HEK293 (cell line): ENCODE measurements around the gene VSTM2B.

ENCODE experiments used
- CTCF ChIA-PET: fragments of 350-600 bp; formaldehyde crosslinking; extraction: SDS; loops from one replicate; lab custom pipeline; 2021; ENCODE audit warnings: antibody characterized with exemption; lab: Yijun Ruan, JAX
- POLR2A ChIA-PET: fragments of 300-600 bp; formaldehyde crosslinking; extraction: SDS; loops from one replicate; lab custom pipeline; 2020; ENCODE audit warnings: antibody characterized with exemption, inconsistent platforms; lab: Yijun Ruan, JAX
- H3K27ac ChIP-seq: fragments of 200-500 bp; sonication (Bioruptor generic); 2 replicates; pipeline ENCODE4 v1.5.1; 2014; ENCODE audit warnings: low read depth, low read length, control low read depth, inconsistent platforms; ENCODE audit errors: extremely low read depth
- H3K36me3 ChIP-seq, 2 experiments: fragments of 200-500 bp in 1 of 2; sonication (Bioruptor generic) in 1 of 2; 1 replicate in 1 of 2; 2 replicates in 1 of 2; pipeline ENCODE4 v1.5.1; 2014 to 2017; ENCODE audit warnings: inconsistent platforms in 2 of 2, low read length in 2 of 2; ENCODE audit not compliant: control insufficient read depth in 2 of 2, insufficient read depth in 1 of 2
- H3K4me1 ChIP-seq: fragments of 200-500 bp; sonication (Bioruptor generic); 2 replicates; pipeline ENCODE4 v1.5.1; 2014; ENCODE audit warnings: mild to moderate bottlenecking, low read length, inconsistent platforms; ENCODE audit not compliant: control insufficient read depth, insufficient read depth
- H3K4me3 ChIP-seq: 2 replicates; pipeline ENCODE4 v1.5.1; 2011; ENCODE audit warnings: low read depth, mild to moderate bottlenecking, control low read depth, low read length, moderate library complexity
- H3K9me3 ChIP-seq: fragments of 200-500 bp; sonication (Bioruptor generic); 2 replicates; pipeline ENCODE4 v1.5.1; 2014; ENCODE audit warnings: low read depth, low read length, inconsistent platforms; ENCODE audit not compliant: control insufficient read depth, insufficient read depth
- BCL6B ChIP-seq: fragments of 450-650 bp; formaldehyde crosslinking; IDR thresholded peaks from 2 replicates; pipeline ENCODE4 v1.5.1; 2017; ENCODE audit warnings: missing biosample characterization, missing genetic modification characterization
- ELK4 ChIP-seq: IDR thresholded peaks from 2 replicates; pipeline ENCODE4 v1.6.1; 2011; ENCODE audit warnings: mild to moderate bottlenecking, low read depth, low read length, borderline replicate concordance
- GLI2 ChIP-seq: fragments of 450-650 bp; formaldehyde crosslinking; IDR thresholded peaks from 2 replicates; pipeline ENCODE4; 2017; ENCODE audit warnings: missing biosample characterization, missing genetic modification characterization, low read depth, borderline replicate concordance
- KLF8 ChIP-seq: fragments of 450-650 bp; formaldehyde crosslinking; IDR thresholded peaks from 2 replicates; pipeline ENCODE4 v1.5.1; 2016; ENCODE audit warnings: missing biosample characterization, missing genetic modification characterization
- MEIS1 ChIP-seq: sonication (generic); formaldehyde crosslinking; IDR thresholded peaks from 2 replicates; pipeline ENCODE4 v1.8.1; 2022; ENCODE audit warnings: missing genetic modification reagents, mild to moderate bottlenecking, borderline replicate concordance
- SP3 ChIP-seq: fragments of 450-650 bp; formaldehyde crosslinking; IDR thresholded peaks from 2 replicates; pipeline ENCODE4 v1.5.1; 2016; ENCODE audit warnings: missing biosample characterization, missing genetic modification characterization
- ZBTB26 ChIP-seq: fragments of 450-650 bp; formaldehyde crosslinking; optimal IDR thresholded peaks from 2 replicates; pipeline ENCODE3; 2016; ENCODE audit warnings: missing biosample characterization, mild to moderate bottlenecking, missing genetic modification characterization
- ZBTB8A ChIP-seq: fragments of 450-650 bp; formaldehyde crosslinking; IDR thresholded peaks from 2 replicates; pipeline ENCODE4 v1.5.1; 2016; ENCODE audit warnings: missing biosample characterization, missing genetic modification characterization
- ZFP69B ChIP-seq: fragments of 450-650 bp; formaldehyde crosslinking; IDR thresholded peaks from 2 replicates; pipeline ENCODE4 v1.5.1; 2016; ENCODE audit warnings: missing biosample characterization, missing genetic modification characterization
- ZNF121 ChIP-seq: fragments of 450-650 bp; formaldehyde crosslinking; IDR thresholded peaks from 2 replicates; pipeline ENCODE4 v1.5.1; 2016; ENCODE audit warnings: missing biosample characterization, missing genetic modification characterization
- ZNF155 ChIP-seq: fragments of 450-650 bp; formaldehyde crosslinking; IDR thresholded peaks from 2 replicates; pipeline ENCODE4 v1.5.1; 2016; ENCODE audit warnings: missing biosample characterization, missing genetic modification characterization
- ZNF292 ChIP-seq: fragments of 450-650 bp; formaldehyde crosslinking; IDR thresholded peaks from 2 replicates; pipeline ENCODE4 v1.5.1; 2016; ENCODE audit warnings: low read depth, missing biosample characterization, missing genetic modification characterization, borderline replicate concordance
- ZNF48 ChIP-seq: fragments of 450-650 bp; formaldehyde crosslinking; IDR thresholded peaks from 2 replicates; pipeline ENCODE4 v1.5.1; 2016; ENCODE audit warnings: missing biosample characterization, missing genetic modification characterization
- ZNF488 ChIP-seq: fragments of 450-650 bp; formaldehyde crosslinking; IDR thresholded peaks from 2 replicates; pipeline ENCODE4 v1.5.1; 2016; ENCODE audit warnings: missing biosample characterization, missing genetic modification characterization
- ZNF530 ChIP-seq: fragments of 450-650 bp; formaldehyde crosslinking; IDR thresholded peaks from 2 replicates; pipeline ENCODE4 v1.5.1; 2016; ENCODE audit warnings: low read depth, missing biosample characterization, missing genetic modification characterization
- ZNF600 ChIP-seq: fragments of 450-650 bp; formaldehyde crosslinking; IDR thresholded peaks from 2 replicates; pipeline ENCODE4 v1.5.1; 2016; ENCODE audit warnings: missing biosample characterization, missing genetic modification characterization
- ZNF660 ChIP-seq: fragments of 450-650 bp; IDR thresholded peaks from 2 replicates; pipeline ENCODE4 v1.5.1; 2018; ENCODE audit warnings: missing biosample characterization, mild to moderate bottlenecking, missing genetic modification characterization
- ZNF792 ChIP-seq: fragments of 450-650 bp; formaldehyde crosslinking; IDR thresholded peaks from 2 replicates; pipeline ENCODE4 v1.5.1; 2016; ENCODE audit warnings: missing biosample characterization, missing genetic modification characterization
- TF ChIP-seq, protein P1 (sequence below): fragments of 450-650 bp; formaldehyde crosslinking; IDR thresholded peaks from 2 replicates; pipeline ENCODE4 v1.5.1; 2017; ENCODE audit warnings: missing biosample characterization, missing genetic modification characterization
- TF ChIP-seq, protein P2 (sequence below): fragments of 450-650 bp; formaldehyde crosslinking; IDR thresholded peaks from 2 replicates; pipeline ENCODE4; 2016; ENCODE audit warnings: missing biosample characterization, missing genetic modification characterization
- TF ChIP-seq, protein P3 (sequence below): fragments of 450-650 bp; IDR thresholded peaks from 2 replicates; pipeline ENCODE4 v1.5.1; 2018; ENCODE audit warnings: missing biosample characterization, missing genetic modification characterization
- TF ChIP-seq, protein P4 (sequence below): fragments of 450-650 bp; formaldehyde crosslinking; IDR thresholded peaks from 2 replicates; pipeline ENCODE4 v1.5.1; 2016; ENCODE audit warnings: missing biosample characterization, missing genetic modification characterization, borderline replicate concordance

Gene VSTM2B

GRCh38 chr19:29525901-29526729 is at the start of gene VSTM2B (continued):
- TF ChIP-seq, protein P1, sequence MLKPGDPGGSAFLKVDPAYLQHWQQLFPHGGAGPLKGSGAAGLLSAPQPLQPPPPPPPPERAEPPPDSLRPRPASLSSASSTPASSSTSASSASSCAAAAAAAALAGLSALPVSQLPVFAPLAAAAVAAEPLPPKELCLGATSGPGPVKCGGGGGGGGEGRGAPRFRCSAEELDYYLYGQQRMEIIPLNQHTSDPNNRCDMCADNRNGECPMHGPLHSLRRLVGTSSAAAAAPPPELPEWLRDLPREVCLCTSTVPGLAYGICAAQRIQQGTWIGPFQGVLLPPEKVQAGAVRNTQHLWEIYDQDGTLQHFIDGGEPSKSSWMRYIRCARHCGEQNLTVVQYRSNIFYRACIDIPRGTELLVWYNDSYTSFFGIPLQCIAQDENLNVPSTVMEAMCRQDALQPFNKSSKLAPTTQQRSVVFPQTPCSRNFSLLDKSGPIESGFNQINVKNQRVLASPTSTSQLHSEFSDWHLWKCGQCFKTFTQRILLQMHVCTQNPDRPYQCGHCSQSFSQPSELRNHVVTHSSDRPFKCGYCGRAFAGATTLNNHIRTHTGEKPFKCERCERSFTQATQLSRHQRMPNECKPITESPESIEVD (tag by site-specific recombination): no peak
- TF ChIP-seq ZBTB26 (tag by site-specific recombination) (peak; percentile 6), ZNF121 (tag by site-specific recombination) (no peak), SP3 (tag by site-specific recombination) (no peak; the same call in 1 of the 2 replicates), ZFP69B (tag by site-specific recombination) (peak; percentile 44; the same call in 1 of the 2 replicates)
- TF ChIP-seq, protein P2, sequence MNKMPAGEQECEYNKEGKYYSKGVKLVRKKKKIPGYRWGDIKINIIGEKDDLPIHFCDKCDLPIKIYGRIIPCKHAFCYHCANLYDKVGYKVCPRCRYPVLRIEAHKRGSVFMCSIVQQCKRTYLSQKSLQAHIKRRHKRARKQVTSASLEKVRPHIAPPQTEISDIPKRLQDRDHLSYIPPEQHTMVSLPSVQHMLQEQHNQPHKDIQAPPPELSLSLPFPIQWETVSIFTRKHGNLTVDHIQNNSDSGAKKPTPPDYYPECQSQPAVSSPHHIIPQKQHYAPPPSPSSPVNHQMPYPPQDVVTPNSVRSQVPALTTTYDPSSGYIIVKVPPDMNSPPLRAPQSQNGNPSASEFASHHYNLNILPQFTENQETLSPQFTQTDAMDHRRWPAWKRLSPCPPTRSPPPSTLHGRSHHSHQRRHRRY (tag by site-specific recombination): no peak

- Histone ChIP-seq H3K4me3 (no peak overlapping the region), H3K27ac (no peak overlapping the region), H3K4me1 (peaks cover 4% of the 10 kb centered on the region), H3K36me3 (no peaks in the 10 kb centered on the region), H3K9me3 (no peaks in the 10 kb centered on the region; the same call in 1 of the 2 replicates)
- ChIA-PET CTCF (interaction anchor here (0.6 to 4.9 kb wide), 7 partner anchors 9 to 919 kb away, joined by 3 to 59 read pairs (median 5); no protein-coding TSS in a partner anchor), POLR2A (interaction anchor here (0.6 to 0.9 kb wide), 2 partner anchors 13 to 130 kb away, joined by 3 read pairs; partner anchors contain the start of gene POP4)
- TF ChIP-seq GLI2 (tag by site-specific recombination) (no peak), ZNF292 (tag by site-specific recombination) (no peak), ZNF155 (tag by site-specific recombination) (no peak), ZFP69B (tag by site-specific recombination) (no peak), ZBTB8A (tag by site-specific recombination) (no peak), ELK4 (no peak), ZNF660 (tag by site-specific recombination) (0 out of 2 replicates have a peak, but pooled peaks have one; percentile 48), BCL6B (no peak), KLF8 (tag by site-specific recombination) (no peak), ZNF792 (tag by site-specific recombination) (no peak), ZNF48 (tag by site-specific recombination) (no peak), MEIS1 (CRISPR knock-in tag) (no peak), ZNF600 (tag by site-specific recombination) (no peak), ZNF530 (tag by site-specific recombination) (no peak), ZNF488 (tag by site-specific recombination) (no peak)
- TF ChIP-seq, protein P3, sequence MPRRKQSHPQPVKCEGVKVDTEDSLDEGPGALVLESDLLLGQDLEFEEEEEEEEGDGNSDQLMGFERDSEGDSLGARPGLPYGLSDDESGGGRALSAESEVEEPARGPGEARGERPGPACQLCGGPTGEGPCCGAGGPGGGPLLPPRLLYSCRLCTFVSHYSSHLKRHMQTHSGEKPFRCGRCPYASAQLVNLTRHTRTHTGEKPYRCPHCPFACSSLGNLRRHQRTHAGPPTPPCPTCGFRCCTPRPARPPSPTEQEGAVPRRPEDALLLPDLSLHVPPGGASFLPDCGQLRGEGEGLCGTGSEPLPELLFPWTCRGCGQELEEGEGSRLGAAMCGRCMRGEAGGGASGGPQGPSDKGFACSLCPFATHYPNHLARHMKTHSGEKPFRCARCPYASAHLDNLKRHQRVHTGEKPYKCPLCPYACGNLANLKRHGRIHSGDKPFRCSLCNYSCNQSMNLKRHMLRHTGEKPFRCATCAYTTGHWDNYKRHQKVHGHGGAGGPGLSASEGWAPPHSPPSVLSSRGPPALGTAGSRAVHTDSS: no peak
- TF ChIP-seq, protein P4, sequence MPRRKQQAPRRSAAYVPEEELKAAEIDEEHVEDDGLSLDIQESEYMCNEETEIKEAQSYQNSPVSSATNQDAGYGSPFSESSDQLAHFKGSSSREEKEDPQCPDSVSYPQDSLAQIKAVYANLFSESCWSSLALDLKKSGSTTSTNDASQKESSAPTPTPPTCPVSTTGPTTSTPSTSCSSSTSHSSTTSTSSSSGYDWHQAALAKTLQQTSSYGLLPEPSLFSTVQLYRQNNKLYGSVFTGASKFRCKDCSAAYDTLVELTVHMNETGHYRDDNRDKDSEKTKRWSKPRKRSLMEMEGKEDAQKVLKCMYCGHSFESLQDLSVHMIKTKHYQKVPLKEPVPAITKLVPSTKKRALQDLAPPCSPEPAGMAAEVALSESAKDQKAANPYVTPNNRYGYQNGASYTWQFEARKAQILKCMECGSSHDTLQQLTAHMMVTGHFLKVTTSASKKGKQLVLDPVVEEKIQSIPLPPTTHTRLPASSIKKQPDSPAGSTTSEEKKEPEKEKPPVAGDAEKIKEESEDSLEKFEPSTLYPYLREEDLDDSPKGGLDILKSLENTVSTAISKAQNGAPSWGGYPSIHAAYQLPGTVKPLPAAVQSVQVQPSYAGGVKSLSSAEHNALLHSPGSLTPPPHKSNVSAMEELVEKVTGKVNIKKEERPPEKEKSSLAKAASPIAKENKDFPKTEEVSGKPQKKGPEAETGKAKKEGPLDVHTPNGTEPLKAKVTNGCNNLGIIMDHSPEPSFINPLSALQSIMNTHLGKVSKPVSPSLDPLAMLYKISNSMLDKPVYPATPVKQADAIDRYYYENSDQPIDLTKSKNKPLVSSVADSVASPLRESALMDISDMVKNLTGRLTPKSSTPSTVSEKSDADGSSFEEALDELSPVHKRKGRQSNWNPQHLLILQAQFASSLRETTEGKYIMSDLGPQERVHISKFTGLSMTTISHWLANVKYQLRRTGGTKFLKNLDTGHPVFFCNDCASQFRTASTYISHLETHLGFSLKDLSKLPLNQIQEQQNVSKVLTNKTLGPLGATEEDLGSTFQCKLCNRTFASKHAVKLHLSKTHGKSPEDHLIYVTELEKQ (tag by site-specific recombination): no peak
These were observed 49.3 kb upstream of the VSTM2B start for GRCh38 chr19:29476528-29476927.
